NCI-H1694 treated with DMSO at 0.1 percent for 48 hours (cell line): ENCODE data around the gene TBL2.
A peak's percentile ranks its signal among the peaks of the same experiment; 100 is the strongest.
"Not testable (repeated sequence)": the region's sequence is repeated elsewhere in the genome, so short reads cannot be mapped to it uniquely, and the experiment has no call there.

Source experiments
- DNase-seq: peaks from one replicate; lab custom pipeline; 2025; lab: John Stamatoyannopoulos, UW

Gene TBL2

GRCh38 chr7:73578342-73579128 is at the start of gene TBL2:
TSS of gene TBL2 (minus strand) at chr7:73578579. CDS start at chr7:73578549, 30 bp downstream.
- DNase-seq = peak; percentile 97

DNA sequence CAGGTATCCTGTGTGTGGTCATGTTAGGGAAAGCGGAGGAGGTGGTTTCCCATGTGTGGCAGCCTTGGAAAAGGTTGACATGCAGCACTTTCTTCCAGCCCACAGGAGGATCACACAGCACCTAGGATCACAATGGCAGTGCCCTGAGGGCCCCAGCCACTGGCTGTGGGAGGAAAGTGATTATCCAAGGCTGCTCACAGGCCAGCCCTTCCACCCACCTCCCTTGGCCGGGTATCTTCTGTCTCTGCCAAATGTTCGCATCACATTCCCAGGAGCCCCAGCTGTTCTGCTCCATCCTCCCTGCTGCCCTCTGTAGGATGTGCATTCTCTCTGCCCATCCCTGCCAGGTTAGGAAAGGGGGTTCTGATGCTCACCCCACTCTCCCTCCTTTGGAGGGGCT is 48.4 kb upstream of the TBL2 start:
- DNase-seq = peak; percentile 81

DNA sequence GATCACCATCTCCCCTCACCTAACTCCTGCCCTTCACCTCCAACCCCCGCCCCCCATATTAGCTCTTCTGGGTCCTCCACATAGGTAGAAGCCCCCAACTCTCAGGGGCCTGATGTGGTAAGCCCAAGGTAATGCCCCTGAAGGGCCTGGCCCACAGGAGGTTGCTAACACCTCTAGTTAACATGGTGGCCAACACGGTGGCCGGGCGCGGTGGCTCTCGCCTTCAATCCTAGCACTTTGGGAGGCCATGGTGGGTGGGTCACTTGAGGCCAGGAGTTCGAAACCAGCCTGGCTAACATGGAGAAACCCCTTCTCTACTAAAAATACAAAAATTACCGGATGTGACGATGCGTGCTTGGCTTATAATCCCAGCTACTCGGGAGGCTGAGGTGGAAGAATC is 46.9 kb upstream of the TBL2 start:
- DNase-seq = no peak

- DNase-seq = no peak
Measured at GRCh38 chr7:73624669-73625001, 46.3 kb upstream of the TBL2 start.

DNA sequence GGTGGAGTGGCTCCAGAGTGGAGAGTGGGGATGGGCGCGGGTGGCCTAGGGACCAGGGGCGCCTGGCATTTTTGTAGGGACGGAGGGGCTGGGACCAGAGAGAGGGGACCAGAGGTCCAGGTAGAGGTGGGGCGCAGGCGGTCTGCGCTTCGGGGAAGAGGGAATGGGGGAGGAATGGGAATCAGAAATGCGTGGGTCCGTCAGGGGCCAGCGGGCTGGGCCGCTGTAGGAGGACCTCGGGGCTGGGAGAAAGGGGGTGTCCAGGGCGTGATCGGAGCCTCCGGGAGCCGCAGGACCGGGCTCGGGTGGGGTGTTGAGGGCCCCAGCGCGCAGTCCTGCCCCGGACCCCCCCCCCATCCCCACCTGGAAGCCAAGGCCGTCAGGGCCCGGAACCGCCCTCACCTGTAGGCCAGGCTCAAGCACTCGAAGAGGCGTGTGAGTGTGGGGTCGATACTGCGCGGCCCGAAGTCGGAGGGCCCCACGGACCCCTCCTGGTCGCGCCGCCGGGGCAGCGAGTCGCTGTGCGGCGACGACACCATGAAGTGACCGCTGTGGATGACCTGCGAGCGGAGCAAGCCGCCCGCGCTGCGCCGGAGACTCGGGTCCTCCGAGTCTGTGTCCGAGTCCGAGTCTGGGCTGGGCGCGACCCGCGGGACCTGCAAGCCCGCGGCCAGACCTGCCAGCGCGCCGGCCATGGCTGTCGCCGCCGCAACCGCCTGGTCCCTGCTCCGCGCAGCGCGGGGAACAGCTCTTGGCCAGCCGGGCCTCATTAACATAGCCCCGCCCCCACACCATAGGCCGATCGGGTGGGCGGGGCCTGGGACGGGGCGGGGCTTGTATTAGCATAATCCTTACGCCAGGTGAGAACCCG is 45.7 kb upstream of the TBL2 start, which contains the start of gene MLXIPL:
Gene MLXIPL, minus strand, starts transcription at position 725 of the 871 bp plus-strand sequence. Its CDS starts 30 bp downstream, at position 695.
- peak; percentile 23 for DNase-seq

DNA sequence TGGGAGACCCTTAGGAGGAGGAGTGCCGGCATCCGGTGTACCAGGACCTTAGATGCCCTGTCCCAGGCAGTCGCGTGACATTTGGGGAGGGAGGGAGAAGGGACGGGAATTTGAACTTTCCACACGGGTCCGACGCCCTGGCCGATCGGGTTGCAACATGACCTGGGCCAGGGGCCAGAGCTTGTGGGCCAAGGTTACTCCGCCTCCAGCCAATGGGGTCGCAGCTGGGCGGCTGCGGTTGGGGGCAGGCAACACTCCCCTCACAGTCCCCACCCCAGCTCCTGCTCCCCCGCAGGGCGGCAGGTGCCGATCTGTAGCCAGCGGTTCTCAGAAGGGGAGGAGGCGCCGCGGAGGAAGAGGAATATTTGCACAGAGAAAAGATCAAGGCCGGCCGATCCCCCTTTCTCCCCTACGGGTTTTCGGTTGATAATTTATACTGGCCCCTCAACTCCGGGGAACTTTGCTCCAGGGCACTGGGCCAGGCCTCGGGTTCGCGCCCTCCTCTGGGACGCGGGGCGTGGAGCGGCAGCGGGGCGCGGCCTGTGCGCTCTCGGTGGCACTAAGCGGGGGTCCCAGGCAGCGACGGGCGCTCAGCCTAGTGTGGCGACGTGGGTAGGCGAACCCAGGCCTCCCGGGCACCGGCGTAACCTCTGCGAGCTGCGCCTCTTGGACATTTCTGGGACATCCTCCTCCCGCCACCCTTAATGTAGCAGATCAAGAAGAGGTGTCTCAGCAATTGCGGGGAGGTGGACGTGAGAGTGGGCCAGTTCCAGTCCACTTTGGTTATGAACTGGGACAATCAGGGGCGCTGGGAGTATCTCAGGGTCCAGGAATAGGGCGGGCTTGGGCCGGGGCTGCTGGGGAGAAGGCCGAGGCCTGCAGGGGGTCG is 44.8 kb upstream of the TBL2 start:
- DNase-seq = no peak

DNA sequence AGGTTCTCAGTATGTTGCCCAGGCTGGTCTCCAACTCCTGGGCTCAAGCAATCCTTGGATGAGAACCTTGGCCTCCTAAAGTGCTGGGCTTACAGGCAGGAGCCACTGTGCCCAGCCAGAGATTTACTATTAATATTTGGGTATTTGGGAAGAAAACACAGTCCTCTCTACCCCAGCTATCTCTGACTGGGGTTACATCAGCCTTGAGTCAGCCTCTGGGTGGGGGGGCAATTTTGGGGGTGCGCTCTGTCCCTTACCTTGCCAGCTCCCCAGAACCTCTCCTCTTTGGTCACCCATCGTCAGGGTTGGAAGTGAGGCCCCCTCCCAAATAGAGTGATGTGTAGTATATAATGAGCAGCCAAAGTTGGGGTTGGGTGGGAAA is 44.1 kb upstream of the TBL2 start:
- DNase-seq = no peak

DNA sequence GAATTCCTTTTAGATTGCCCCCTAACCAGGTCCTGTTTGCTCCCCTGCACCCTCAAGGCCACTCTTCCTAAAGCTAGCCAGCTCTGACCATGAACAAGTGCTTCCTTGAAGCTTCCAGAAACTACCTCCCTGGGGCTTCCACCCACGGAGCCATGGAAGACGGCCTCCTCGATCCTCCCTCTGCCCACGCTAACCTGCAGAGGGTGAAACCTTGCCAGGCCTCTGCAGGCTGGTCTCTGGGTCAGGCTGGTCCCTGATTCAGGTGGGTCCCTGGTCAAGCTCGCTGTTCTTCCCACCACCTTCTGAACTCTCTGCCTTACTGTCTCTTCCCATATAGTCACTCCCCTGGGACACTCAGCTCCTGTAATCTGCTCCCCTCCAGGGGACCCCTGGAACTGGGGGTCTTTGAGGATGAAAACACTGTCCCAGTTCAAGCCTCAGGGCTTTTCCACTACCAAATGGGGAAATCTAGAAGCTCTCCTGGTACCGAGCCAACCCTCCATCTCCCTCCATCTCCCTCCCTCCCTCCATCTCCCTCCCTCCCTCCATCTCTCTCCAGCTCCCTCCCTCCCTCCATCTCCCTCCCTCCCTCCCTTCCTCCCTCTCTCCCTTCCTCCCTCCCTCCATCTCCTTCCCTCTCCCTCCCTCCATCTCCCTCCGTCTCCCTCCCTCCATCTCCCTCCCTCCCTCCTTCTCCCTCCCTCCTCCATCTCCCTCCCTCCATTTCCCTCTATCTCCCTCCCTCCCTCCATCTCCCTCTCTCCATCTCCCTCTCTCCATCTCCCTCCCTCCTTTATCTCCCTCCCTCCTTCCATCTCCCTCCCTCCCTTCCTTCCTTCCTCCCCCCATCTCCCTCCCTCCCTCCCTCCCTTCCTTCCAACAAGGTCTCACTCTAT is 43.0 kb upstream of the TBL2 start:
- no peak for DNase-seq

GRCh38 chr7:73619394-73619793 is 41.0 kb upstream of the TBL2 start:
- not testable (repeated sequence) for DNase-seq

- peak; percentile 81 for DNase-seq
Measured at GRCh38 chr7:73618538-73618937, 40.2 kb upstream of the TBL2 start.

DNA sequence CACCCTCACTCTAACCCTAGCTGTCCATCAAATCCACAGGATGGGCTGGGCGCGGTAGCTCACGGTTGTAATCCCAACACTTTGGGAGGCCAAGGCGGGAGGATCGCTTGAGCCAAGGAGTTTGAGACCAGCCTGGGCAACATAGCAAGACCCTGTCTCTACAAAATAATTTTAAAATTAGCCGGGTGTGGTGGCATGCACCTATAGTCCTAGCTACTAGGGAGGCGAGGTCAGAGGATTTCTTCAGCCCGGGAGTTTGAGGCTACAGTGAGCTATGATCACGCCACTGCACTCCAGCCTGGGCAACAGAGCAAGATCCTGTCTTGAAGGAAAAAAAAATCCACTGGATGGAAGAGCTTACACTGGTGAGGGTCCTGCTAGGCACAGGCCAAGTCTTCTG is 39.1 kb upstream of the TBL2 start:
- DNase-seq = not testable (repeated sequence)

DNA sequence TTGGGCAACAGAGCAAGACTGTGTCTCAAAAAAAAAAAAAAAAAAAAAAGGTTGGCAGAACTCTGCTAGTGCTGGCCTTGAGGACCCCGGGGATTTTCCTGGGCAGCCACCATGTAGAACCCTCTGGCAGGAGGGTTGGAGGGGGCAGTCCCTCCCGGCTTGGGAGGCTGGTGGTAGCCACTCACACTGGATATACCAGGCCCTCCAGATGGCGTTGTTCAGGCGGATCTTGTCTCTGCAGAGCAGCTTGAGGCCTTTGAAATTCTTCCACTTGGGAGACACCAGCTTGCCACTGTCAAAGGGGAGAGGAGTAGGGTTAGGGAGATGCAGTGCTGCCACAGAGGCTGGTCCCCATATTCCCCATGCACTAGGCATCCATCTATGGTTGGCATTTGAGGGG is 37.5 kb upstream of the TBL2 start:
- DNase-seq = peak; percentile 60

- not testable (repeated sequence) for DNase-seq
Measured at GRCh38 chr7:73614937-73615336, 36.6 kb upstream of the TBL2 start.

- no peak for DNase-seq
Measured at GRCh38 chr7:73613954-73614735, 35.8 kb upstream of the TBL2 start.

GRCh38 chr7:73612598-73613269 is 34.4 kb upstream of the TBL2 start:
- DNase-seq = no peak

DNA sequence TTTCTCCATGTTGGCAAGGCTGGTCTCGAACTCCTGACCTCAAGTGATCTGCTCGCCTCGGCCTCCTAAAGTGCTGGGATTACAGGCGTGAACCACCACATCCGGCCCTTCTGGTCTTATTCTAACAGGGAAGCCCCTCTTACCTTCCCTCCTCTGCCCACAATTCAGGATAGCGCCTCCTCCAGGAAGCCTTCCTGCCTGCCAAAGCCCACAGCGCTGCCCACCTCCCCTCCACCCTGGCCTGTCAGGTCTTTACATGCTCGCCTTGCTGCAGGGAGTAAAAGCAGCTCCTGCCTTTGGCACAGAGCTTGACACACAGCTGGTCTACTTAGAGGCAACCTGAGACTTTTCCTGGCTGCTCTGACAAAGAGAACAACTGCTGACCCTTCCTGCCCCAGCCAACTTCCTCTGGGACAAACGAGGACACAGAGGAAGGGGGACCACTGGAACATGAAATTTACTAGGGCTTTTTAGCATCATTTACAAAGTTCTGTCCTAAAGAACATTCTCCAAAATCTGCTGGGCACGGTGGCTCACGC is 32.7 kb upstream of the TBL2 start:
- no peak for DNase-seq

GRCh38 chr7:73610105-73610504 is 31.7 kb upstream of the TBL2 start:
- no peak for DNase-seq

GRCh38 chr7:73607692-73607983 is 29.3 kb upstream of the TBL2 start:
- DNase-seq = not testable (repeated sequence)
